ENCODE results near the gene CHST6. TPM values are rescaled to one million over a fixed set of nuclear protein-coding genes. Genes with fewer than 3 reads are reported as not detected.
A peak's percentile ranks its signal among the peaks of the same experiment; 100 is the strongest.
"Not testable (repeated sequence)": the region's sequence is repeated elsewhere in the genome, so short reads cannot be mapped to it uniquely, and the experiment has no call there.

Gene CHST6
- total RNA-seq, 4 donors from 2014 or later, result 0.13 to 0.29 (median 0.22) TPM; not detected in 1

GRCh38 chr16:75464122-75464918 lies 30.9 kb downstream of the CHST6 start, which contains the start of gene TMEM170A:
Gene TMEM170A, minus strand, starts transcription at chr16:75464689. Its CDS starts 89 bp downstream, at chr16:75464600.
- H3K4me3 ChIP-seq (replicated peaks in 1 of 3), result peak within 1 kb of the TSS; percentile 64 to 89 (median 84)

GRCh38 chr16:75463389-75464121 lies 31.7 kb downstream of the CHST6 start:
- Histone ChIP-seq H3K4me1 (peaks cover 6 to 16% of the 10 kb centered on the region in 2 donors), H3K27ac (peak overlapping the region; percentile 82 to 95 (median 86)), H3K4me3 (replicated peaks in 1 of 3) (peak overlapping the region; percentile 64 to 89 (median 84))
- intact Hi-C loops (cut with DNase I), result loop anchor here (2.0 kb wide), 1 partner anchor 31 kb away; the partner anchor contains the start of gene CFDP1
- not testable (repeated sequence) for H3K9me3 ChIP-seq, H3K36me3 ChIP-seq, H3K27me3 ChIP-seq
- DNase-seq, result peak; percentile 41 to 67
- 3 to 5% methylated on average over 19 to 24 of the region's 39 CpGs for WGBS, 2 donors

More at GRCh38 chr16:75464122-75464918, 30.9 kb downstream of the CHST6 start, which contains the start of gene TMEM170A:
- TF ChIP-seq POLR2A (IDR thresholded peaks at IDR 0.05) (peak; percentile 21 to 94), CTCF (IDR thresholded peaks at IDR 0.05) (peak; percentile 99 to 100 (median 100))
- H3K27ac ChIP-seq, result peak within 1 kb of the TSS; percentile 82 to 95 (median 86)
- peak; percentile 99 to 100 for DNase-seq
- no peaks in the 10 kb centered on the region for H3K9me3 ChIP-seq
- H3K36me3 ChIP-seq, result no peaks in the 10 kb centered on the region
- no peaks in the 10 kb centered on the region for H3K27me3 ChIP-seq
- peaks cover 6 to 16% of the 10 kb centered on the region in 2 donors for H3K4me1 ChIP-seq
- intact Hi-C loops (cut with DNase I), result loop anchor here (2.0 kb wide), 1 partner anchor 32 kb away; the partner anchor contains the start of gene CFDP1
- WGBS, 2 donors, result 0% methylated on average over 9 to 21 of the region's 89 CpGs

- H3K4me1 ChIP-seq, result peaks cover 6 to 16% of the 10 kb centered on the region in 2 donors
- H3K9me3 ChIP-seq, result no peaks in the 10 kb centered on the region
- no peak for DNase-seq
- intact Hi-C loops (cut with DNase I), result no loop called here
- WGBS, 2 donors, result 25 to 44% methylated on average over 2 of the region's 2 CpGs
- no peaks in the 10 kb centered on the region for H3K36me3 ChIP-seq
- H3K27me3 ChIP-seq, result no peaks in the 10 kb centered on the region
- no peak overlapping the region for H3K4me3 ChIP-seq (replicated peaks in 1 of 3)
- no peak for TF ChIP-seq CTCF (IDR thresholded peaks at IDR 0.05)
- TF ChIP-seq POLR2A (IDR thresholded peaks at IDR 0.05), result no peak
- no peak overlapping the region for H3K27ac ChIP-seq
Measured at GRCh38 chr16:75462806-75463205, 32.4 kb downstream of the CHST6 start.

GRCh38 chr16:75461575-75461974 lies 33.7 kb downstream of the CHST6 start:
- peaks cover 6 to 16% of the 10 kb centered on the region in 2 donors for H3K4me1 ChIP-seq
- H3K4me3 ChIP-seq (replicated peaks in 1 of 3), result no peak overlapping the region
- TF ChIP-seq POLR2A (IDR thresholded peaks at IDR 0.05), result no peak
- TF ChIP-seq CTCF (IDR thresholded peaks at IDR 0.05), result no peak
- WGBS, 2 donors, result 80 to 88% methylated on average over 2 of the region's 2 CpGs
- intact Hi-C loops (cut with DNase I), result no loop called here
- H3K36me3 ChIP-seq, result no peaks in the 10 kb centered on the region
- no peaks in the 10 kb centered on the region for H3K9me3 ChIP-seq
- H3K27ac ChIP-seq, result no peak overlapping the region
- DNase-seq, result no peak
- H3K27me3 ChIP-seq, result no peaks in the 10 kb centered on the region

GRCh38 chr16:75460446-75460845 lies 34.8 kb downstream of the CHST6 start:
- H3K27me3 ChIP-seq, result no peaks in the 10 kb centered on the region
- H3K9me3 ChIP-seq, result no peaks in the 10 kb centered on the region
- peaks cover 13 to 24% of the 10 kb centered on the region in 2 donors for H3K4me1 ChIP-seq
- intact Hi-C loops (cut with DNase I), result no loop called here
- TF ChIP-seq CTCF (IDR thresholded peaks at IDR 0.05) (no peak), POLR2A (IDR thresholded peaks at IDR 0.05) (no peak)
- H3K4me3 ChIP-seq (replicated peaks in 1 of 3), result no peak overlapping the region
- WGBS, 2 donors, result 28 to 32% methylated on average over 1 of the region's 1 CpG
- no peaks in the 10 kb centered on the region for H3K36me3 ChIP-seq
- H3K27ac ChIP-seq, result no peak overlapping the region
- no peak for DNase-seq
